Measurements from ENCODE around the gene ATP5PB.

- no peak for TF ChIP-seq CTCF (conservative IDR thresholded peaks at IDR 0.05; ENCODE audit: low read length)
- no peak for TF ChIP-seq EZH2phosphoT487 (IDR thresholded peaks at IDR 0.05; ENCODE audit: borderline replicate concordance, low read depth, low read length)
These were observed 39.4 kb downstream of the ATP5PB start for GRCh38 chr1:111488669-111489068.
